HG02798 (cell line): ENCODE results near the gene STXBP2.
A peak's percentile ranks its signal among the peaks of the same experiment; 100 is the strongest.

Experiments
- ATAC-seq: cut with Tn5 transposase; IDR thresholded peaks from one replicate; pipeline ENCODE4 v1.9.1; 2021; ENCODE audit warnings: mild to moderate bottlenecking; ENCODE audit not compliant: unreplicated experiment, poor library complexity

STXBP2 gene

DNA sequence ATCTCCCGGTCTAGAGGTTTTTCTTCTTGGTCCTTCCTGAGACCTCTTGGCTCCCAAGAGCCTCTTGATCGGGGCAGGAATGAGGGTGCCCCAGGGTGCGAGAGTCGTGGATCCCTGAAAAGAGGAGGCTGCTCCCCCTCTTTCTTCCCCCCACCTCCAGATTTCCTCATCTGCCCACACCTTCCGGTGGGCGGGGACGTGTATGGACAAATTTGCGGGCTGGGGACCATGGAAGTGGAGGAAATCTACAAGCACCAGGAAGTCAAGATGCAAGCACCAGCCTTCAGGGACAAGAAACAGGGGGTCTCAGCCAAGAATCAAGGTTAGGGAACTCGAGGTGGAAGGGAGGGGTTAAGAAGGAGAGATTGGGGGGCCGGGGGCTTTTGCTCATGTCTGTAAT lies 39.9 kb downstream of the STXBP2 start, which contains the start of gene MCEMP1:
Gene MCEMP1, plus strand, starts transcription at position 237 of the 400 bp plus-strand sequence. Its CDS starts 31 bp downstream, at position 268.
- no peak for ATAC-seq

DNA sequence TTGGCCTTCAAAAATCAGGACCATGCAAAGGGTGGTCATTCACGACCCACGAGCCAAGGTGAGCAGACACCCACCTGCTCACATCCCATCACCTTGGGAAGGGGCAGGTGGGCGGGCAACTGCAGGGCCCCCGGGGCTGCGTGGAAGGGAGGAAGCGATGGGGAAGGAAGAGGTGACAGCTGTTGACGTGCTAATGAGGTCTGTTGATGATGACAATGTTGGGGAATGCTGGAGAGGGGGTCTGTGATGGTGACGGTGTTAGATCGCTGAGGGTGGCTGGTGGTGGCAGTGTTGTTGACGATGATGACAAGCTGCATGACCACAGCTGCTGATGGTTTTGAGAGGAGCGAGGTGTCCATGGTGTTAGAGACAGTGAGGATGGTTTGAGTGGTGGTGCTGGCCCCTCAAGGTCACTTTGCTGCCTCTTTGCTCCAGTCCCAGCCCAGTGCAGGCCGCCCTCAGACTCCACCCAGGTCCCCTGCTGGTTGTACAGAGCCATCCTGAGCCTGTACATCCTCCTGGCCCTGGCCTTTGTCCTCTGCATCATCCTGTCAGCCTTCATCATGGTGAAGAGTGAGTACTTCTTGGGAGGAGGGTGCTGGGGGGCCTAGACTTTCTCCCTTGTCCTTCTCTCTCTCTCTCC lies 40.9 kb downstream of the STXBP2 start:
- ATAC-seq = no peak

DNA sequence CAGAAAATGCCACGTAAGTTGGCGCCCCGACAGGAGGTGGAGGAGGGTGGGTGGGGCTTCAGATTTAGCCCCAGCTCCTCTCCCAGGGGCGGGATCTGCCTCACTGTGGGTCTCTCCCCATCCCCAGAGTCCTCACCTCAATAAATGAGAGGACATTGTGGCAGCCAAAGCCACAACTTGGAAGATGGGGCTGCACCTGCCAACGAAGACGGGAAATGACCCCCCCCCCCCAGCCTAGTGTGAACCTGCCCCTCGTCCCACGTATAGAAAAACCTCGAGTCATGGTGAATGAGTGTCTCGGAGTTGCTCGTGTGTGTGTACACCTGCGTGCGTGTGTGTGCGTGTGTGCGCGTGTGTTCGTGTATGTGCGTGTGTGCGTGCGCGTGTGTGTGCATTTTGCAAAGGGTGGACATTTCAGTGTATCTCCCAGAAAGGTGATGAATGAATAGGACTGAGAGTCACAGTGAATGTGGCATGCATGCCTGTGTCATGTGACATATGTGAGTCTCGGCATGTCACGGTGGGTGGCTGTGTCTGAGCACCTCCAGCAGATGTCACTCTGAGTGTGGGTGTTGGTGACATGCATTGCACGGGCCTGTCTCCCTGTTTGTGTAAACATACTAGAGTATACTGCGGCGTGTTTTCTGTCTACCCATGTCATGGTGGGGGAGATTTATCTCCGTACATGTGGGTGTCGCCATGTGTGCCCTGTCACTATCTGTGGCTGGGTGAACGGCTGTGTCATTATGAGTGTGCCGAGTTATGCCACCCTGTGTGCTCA lies 42.3 kb downstream of the STXBP2 start:
- ATAC-seq = peak; percentile 42

DNA sequence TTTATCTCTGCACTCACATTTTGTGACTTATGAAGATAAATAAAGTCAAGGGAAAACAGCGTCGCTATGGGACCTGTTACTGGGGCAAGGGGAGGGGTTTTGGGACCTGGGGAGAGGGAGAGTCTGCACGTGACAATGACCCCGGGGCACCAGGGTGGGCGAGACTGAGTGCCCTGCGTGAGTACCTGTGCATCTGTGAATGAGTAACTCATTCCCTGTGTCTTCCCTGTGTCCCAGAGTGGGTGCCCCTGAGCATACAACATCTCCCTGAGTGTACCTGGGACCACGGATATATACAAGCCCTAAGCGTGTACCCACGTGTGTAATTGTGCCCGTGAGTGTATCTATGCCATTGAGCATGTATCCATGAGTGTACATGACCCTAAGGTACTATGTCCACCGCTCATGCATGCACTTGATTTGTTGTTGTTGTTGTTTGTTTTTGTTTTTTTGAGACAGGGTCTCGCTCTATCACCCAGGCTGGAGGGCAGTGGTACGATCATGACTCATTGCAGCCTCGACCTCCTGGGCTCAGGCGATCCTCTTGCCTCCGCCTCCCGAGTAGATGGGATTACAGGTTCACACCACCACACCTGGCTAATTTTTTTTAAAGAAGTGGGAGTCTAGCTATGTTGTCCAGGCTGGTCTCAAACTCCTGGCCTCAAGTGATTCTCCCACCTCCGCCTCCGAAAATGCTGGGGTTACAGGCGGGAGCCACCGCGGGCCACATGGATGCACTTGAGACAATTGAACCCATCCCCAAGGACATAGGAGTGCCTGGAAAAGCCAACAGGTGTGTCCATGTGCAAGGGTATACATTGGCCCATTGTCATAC lies 43.1 kb downstream of the STXBP2 start:
- no peak for ATAC-seq

DNA sequence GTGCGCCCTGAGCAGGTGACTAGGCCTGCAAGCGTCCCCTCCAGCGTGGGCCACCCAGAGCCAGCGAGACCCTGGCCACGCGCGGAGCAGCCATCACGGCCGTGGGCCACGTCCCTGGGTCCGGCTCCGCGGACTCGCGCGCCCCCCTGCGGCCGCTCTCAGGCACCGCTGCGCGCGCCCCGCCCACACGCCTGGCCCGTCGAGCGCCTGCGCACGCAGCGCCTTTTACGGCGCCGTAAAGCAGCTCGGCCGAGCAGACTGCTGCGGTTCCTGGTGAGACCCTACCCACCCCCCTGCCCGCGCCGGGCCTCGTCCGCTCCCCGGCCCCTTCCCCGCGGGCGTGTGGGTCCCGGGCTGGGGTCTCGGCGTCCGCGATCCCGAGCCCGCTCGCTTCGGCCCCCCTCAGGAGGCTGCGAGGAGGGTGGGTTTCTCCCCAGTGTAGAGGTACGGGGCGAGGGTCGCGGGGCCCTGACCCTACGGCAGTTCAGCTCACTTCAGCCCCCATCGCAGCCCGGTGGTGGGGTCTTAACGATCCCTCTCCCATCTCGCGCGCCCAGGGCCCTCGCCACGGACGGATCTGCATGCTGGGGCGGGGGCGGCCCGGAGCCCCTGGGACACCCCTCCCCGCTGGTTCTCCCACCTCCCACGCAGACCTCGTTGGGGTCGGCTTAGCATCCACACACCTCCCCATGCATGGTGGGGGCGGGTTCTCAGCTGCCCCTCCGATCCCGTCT lies 43.9 kb downstream of the STXBP2 start, which contains the start of gene TRAPPC5:
Gene TRAPPC5, plus strand, starts transcription at position 228 of the 734 bp plus-strand sequence. CDS start 1,421 bp downstream, outside the sequence.
- ATAC-seq = peak; percentile 75

DNA sequence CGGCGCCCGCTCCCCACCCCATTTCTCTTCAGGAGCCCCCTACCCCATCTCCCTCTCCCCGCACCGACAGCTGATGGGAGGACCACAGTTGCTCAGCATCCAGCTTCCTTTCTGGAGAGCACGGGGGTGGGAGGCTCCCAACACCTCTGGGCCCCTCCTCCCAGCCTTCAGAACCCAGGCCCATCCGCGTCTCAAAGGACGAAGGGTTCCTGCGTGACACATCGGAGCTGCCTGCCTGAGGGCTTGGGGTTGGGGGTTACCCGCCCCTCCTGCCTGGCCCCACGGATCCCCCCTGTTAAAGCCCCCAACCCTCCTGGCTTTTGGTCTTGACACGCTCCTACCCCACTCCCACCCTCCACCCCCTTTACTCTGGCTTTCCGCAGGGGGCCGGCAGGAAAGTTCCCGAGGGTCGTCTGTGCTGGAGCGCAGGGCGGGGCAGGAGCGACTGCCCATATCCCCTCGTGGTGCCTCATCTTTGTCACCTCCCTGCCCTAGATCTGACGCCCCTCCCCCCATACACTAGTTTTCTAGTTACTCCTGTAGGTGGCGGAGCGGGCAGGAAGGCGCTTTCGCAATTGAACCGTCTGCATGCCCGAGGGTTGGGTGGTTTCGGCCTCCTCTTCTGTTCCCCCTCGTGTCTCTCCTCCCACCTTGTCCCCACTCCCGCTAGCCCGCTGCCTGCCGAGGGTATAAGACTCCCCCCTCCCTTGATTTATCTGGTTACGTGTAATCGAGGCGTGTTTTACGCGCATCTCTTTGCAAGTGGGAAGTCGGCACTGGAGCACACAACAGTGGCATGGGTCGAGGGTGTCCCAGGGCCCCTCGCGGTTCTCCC lies 44.6 kb downstream of the STXBP2 start:
- ATAC-seq = no peak

DNA sequence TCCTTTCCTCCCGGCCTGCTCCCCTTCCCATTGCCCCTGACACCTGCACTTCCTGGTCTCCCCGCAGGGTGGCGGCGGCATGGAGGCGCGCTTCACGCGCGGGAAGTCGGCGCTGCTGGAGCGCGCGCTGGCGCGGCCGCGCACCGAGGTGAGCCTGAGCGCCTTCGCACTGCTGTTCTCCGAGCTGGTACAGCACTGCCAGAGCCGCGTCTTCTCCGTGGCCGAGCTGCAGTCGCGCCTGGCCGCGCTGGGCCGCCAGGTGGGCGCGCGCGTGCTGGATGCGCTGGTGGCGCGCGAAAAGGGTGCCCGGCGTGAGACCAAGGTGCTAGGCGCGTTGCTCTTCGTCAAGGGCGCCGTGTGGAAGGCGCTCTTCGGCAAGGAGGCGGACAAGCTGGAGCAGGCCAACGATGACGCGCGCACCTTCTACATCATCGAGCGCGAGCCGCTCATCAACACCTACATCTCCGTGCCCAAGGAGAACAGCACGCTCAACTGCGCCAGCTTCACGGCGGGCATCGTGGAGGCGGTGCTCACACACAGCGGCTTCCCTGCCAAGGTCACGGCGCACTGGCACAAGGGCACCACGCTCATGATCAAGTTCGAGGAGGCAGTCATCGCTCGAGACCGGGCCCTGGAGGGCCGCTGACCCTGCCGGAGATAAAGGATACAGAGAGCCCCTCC lies 45.4 kb downstream of the STXBP2 start:
- no peak for ATAC-seq

DNA sequence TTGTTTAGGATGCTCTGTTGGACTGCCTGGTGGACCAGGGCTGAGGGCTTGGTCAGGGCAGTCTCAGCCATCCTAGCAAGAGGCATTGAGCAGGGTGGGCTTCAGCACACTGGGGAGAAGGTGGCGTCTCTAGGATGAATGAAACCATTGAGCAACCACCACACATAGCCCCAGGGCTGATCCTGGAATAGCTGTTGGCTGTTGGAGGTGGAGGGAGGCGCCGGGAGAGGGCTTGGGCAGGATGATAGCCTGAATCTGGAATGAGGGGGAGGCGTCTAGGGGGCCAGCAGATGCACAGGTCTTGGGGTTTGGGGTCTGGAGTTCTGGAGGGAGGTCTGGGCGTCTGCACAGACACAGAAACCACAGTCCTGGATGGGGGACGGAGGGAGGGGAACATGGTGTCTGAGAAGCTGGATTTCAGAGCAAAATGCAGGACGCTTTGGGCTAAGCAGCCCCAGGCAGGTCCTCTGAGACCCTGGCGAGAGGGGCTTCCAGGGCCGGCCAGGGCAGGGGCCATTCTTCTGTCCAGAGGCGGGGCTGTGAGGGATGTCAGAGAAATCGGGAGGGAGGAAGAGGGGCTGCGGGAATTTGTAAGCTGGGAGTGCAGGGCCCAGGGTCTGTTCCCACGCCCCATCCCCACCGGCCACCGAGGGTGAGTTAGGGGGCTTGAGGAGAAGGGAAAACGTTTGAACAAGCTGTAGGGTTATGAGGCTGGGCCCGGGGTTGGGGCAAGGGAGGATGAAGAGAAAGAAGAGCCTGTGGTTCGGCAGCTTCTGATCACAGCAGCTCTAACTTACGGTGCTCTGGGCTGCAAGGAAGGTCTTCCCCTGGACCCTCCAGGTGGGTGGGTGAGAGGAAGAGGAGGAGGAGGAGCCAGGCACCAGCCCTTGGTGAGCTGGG lies 48.9 kb downstream of the STXBP2 start:
- ATAC-seq = no peak

DNA sequence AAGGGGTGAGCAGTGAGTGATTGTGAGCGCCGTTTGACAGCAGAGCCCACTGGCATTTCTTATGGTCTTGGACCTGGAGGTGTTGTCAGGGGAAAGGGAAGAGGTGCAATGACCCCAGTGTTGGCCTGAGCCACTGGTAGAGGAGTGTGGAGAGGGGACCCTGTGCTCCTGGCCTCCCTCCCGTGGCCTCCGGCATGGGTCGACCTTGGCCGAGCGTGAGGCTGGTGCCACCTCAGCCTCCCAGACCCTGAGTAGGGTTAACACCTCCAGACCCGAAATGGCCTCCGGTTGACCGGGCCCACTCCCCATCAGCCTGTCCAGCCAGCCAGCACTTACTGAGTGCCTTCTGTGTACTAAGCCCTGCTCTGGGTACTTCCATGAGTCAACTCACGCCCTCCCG lies 50.3 kb downstream of the STXBP2 start:
- ATAC-seq = no peak

DNA sequence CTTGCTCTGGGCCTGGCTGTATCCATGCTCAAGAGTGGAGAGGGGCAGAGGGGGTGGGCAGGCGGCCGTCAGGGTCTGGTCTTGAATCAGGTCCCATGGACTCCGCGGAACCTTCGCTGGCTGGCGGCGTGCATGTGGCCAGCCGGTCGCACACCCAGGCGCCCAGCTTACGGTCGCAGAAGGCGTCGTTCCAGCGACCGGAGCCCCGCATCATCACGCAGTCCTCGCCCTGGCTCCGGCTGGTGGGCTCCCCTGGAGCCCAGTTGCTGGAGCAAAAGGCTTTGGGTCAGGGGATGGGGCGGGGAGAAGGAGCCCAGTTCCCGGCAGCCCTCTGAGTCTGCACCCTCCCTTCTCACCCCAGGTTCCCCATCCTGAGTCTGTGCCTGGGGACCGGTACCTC lies 52.3 kb downstream of the STXBP2 start:
- no peak for ATAC-seq

DNA sequence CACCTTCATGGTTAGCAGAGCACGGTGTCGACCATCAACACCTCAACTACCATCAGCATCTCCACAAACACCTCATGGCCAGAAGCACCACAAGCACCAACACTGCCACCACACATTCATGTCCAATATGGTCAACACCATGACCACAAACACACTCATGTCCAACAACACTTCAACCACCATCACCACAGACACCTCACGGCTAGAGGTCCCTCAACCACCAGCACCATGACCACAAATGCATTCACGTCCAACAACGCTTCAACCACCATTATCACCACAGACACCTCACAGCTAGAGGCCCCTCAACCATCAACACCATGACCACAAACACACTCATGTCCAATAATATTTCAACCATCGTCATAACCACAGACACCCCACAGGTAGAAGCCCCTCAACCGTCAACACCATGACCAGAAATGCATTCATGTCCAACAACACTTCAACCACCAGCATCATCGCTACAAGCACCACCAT lies 53.9 kb downstream of the STXBP2 start:
- no peak for ATAC-seq

DNA sequence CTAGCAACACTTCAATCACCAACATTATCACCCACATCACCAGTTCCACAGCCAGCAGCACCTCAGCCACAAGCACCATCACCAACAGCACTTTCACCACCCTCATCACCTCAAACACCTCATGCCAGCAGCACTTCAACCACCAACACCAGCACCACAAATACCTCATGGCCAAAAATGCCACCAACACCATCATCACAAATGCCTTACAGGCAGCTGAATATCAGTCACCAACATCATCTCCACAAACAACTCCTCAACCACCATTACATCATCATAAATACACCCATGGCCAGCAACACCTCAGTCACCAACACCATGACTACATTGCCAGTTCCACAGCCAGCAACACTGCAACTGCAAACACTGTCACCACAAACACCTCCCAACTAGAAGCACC lies 54.6 kb downstream of the STXBP2 start:
- ATAC-seq = no peak

DNA sequence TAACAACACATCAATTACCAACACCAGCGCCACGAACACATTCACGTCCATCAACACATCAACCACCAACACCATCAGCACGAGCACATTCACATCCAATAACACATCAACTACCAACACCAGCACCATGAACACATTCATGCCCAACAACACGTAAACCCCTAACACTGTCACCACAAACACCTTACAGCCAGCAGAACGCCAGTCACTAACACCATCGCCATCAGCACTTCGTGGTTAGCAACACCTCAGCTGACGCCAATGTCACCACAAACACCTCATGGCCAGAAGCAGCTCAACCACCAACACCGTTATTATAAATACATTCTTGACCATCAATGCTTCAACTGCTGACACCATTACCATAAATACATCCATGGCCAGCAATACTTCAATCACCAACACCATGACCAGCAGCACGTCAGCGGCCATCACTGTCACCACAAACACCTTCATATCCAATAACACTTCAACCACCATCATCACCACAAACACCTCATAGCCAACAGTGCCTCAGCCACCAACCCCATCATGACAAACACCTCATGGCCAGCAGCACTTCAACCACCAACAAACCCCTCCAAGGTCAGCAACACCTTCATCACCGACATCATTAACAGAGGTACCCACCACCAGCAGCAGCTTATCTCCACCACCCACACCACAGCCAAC lies 55.6 kb downstream of the STXBP2 start:
- no peak for ATAC-seq

DNA sequence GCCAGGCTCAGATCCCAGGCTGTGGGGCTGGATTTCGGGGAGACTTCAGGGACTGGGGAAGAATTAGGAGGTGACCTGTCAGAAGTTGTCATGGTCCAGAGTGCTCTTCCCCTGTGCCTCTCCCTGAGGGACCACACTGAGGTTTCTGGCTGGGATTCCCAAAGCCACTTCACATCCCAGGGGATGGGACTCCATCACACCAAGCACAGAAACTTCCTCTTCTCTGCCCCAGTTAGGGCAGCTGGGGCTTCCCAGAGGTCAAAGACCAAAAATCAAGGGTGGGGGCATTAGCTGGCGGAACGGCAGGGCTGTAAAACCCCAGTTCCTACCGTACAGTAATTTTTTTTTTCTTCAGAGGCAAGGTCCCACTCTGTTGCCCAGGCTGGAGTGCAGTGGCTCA lies 57.6 kb downstream of the STXBP2 start:
- ATAC-seq = no peak
